C4-2B (cell line): ENCODE measurements around the gene BBC3.

Experiments
- ZFX ChIP-seq: fragments of 450-650 bp; IDR thresholded peaks from 2 replicates; pipeline ENCODE4 v1.6.1; 2017
- TF ChIP-seq, protein P1 (sequence below): fragments of 450-650 bp; conservative IDR thresholded peaks from 2 replicates; pipeline ENCODE4 v1.5.1; 2017; ENCODE audit warnings: mild to moderate bottlenecking

DNA sequence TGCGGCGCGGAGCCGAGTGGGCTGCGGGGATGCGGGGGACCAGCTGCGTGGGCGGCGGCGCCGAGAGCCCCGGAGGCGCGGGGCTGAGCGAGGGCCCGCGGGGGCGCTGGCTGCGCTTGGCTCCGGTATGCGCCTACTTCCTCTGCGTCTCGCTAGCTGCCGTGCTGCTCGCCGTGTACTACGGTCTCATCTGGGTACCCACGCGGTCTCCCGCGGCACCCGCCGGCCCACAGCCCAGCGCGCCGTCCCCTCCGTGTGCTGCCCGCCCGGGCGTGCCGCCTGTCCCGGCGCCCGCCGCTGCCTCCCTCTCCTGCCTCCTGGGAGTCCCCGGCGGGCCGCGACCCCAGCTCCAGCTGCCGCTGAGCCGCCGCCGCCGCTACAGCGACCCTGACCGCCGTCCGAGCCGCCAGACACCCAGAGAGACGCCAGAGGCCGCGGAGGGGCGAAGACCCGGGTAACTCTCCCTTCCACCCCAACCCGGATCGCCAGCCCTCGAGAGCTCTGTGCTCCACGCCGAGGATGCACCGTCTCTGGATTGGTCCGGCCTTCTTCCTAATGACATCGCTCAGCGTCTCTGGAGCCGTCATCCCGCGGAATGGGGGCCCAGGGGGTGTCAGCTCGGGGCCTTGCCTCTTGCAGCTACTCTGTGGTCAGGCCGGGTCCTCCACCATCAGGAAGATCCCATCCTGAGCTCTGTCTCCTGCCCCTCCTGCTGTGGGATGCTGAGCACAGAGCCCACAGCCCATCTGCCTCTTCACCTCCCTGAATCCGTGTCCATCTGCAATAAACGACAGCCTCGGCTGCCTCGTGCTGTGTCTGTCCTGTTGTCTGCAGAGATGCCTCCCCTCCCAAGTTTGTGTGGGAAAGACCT lies 44.1 kb upstream of the BBC3 start:
- TF ChIP-seq, protein P1, sequence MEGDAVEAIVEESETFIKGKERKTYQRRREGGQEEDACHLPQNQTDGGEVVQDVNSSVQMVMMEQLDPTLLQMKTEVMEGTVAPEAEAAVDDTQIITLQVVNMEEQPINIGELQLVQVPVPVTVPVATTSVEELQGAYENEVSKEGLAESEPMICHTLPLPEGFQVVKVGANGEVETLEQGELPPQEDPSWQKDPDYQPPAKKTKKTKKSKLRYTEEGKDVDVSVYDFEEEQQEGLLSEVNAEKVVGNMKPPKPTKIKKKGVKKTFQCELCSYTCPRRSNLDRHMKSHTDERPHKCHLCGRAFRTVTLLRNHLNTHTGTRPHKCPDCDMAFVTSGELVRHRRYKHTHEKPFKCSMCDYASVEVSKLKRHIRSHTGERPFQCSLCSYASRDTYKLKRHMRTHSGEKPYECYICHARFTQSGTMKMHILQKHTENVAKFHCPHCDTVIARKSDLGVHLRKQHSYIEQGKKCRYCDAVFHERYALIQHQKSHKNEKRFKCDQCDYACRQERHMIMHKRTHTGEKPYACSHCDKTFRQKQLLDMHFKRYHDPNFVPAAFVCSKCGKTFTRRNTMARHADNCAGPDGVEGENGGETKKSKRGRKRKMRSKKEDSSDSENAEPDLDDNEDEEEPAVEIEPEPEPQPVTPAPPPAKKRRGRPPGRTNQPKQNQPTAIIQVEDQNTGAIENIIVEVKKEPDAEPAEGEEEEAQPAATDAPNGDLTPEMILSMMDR, result no peak
- no peak for TF ChIP-seq ZFX
